Muscle layer of colon (tissue), 2 donors: ENCODE results near the gene NHSL1.
A peak's percentile ranks its signal among the peaks of the same experiment; 100 is the strongest.

ENCODE experiments used
- H3K27ac ChIP-seq: one replicate; pipeline ENCODE4 v1.7.0; 2013; ENCODE audit warnings: low read depth, mild to moderate bottlenecking, low read length, moderate library complexity
- H3K27me3 ChIP-seq, 2 donors: one replicate each; pipeline ENCODE4 v1.7.0; 2013; ENCODE audit warnings: low read length in 2 of 2, mild to moderate bottlenecking in 2 of 2; ENCODE audit not compliant: insufficient read depth in 2 of 2, control insufficient read depth in 1 of 2
- H3K36me3 ChIP-seq: one replicate; pipeline ENCODE4 v1.7.0; 2013; ENCODE audit warnings: mild to moderate bottlenecking, low read length; ENCODE audit not compliant: insufficient read depth
- H3K4me1 ChIP-seq: one replicate; pipeline ENCODE4 v1.7.0; 2013; ENCODE audit warnings: mild to moderate bottlenecking, low read length; ENCODE audit not compliant: insufficient read depth
- H3K4me3 ChIP-seq, 2 donors: one replicate each; pipeline ENCODE4 v1.7.0; 2013; ENCODE audit warnings: low read length in 2 of 2, low read depth in 1 of 2, mild to moderate bottlenecking in 1 of 2, moderate library complexity in 1 of 2
- H3K9ac ChIP-seq: one replicate; pipeline ENCODE4 v1.7.0; 2013; ENCODE audit warnings: low read length
- H3K9me3 ChIP-seq: one replicate; pipeline ENCODE4 v1.7.0; 2013; ENCODE audit warnings: mild to moderate bottlenecking, low read length
- donor health status: abdominal sarcoma.
- donor health status: Adenocarcinoma of cecum.

The NHSL1 gene

GRCh38 chr6:138503881-138504680 is 4.8 kb upstream of the NHSL1 start:
- Histone ChIP-seq H3K27ac (no peak overlapping the region), H3K4me3 (no peak overlapping the region), H3K36me3 (no peaks in the 10 kb centered on the region), H3K9ac (no peak overlapping the region), H3K4me1 (no peaks in the 10 kb centered on the region), H3K27me3 (no peaks in the 10 kb centered on the region), H3K9me3 (no peaks in the 10 kb centered on the region)

- no peaks in the 10 kb centered on the region for H3K36me3 ChIP-seq
- no peak overlapping the region for H3K4me3 ChIP-seq
- H3K4me1 ChIP-seq: peaks cover 10% of the 10 kb centered on the region
- no peak overlapping the region for H3K9ac ChIP-seq
- no peak overlapping the region for H3K27ac ChIP-seq
- no peaks in the 10 kb centered on the region for H3K27me3 ChIP-seq
- H3K9me3 ChIP-seq: no peaks in the 10 kb centered on the region
These were observed 3.3 kb upstream of the NHSL1 start for GRCh38 chr6:138502546-138502945.

- no peak overlapping the region for H3K27ac ChIP-seq
- H3K4me3 ChIP-seq: no peak overlapping the region
- peaks cover 15% of the 10 kb centered on the region for H3K4me1 ChIP-seq
- no peaks in the 10 kb centered on the region for H3K36me3 ChIP-seq
- H3K9me3 ChIP-seq: no peaks in the 10 kb centered on the region
- no peak overlapping the region for H3K9ac ChIP-seq
- H3K27me3 ChIP-seq: no peaks in the 10 kb centered on the region
These were observed 1.7 kb upstream of the NHSL1 start for GRCh38 chr6:138500867-138501446.

- no peak overlapping the region for H3K27ac ChIP-seq
These were observed 861 bp upstream of the NHSL1 start for GRCh38 chr6:138500045-138500665.

GRCh38 chr6:138498629-138499302 is 528 bp downstream of the NHSL1 start:
- Histone ChIP-seq H3K9ac (no peak overlapping the region), H3K27ac (no peak overlapping the region), H3K4me3 (no peak overlapping the region), H3K36me3 (no peaks in the 10 kb centered on the region), H3K27me3 (no peaks in the 10 kb centered on the region), H3K9me3 (no peaks in the 10 kb centered on the region), H3K4me1 (peaks cover 23% of the 10 kb centered on the region)

More at GRCh38 chr6:138500045-138500665, 861 bp upstream of the NHSL1 start:
- Histone ChIP-seq H3K9me3 (no peaks in the 10 kb centered on the region), H3K9ac (no peak overlapping the region), H3K4me1 (peaks cover 15% of the 10 kb centered on the region), H3K27me3 (no peaks in the 10 kb centered on the region), H3K36me3 (no peaks in the 10 kb centered on the region), H3K4me3 (no peak overlapping the region)

GRCh38 chr6:138497286-138497685 is 2.0 kb downstream of the NHSL1 start:
- H3K4me1 ChIP-seq: peaks cover 38% of the 10 kb centered on the region
- no peak overlapping the region for H3K4me3 ChIP-seq
- no peaks in the 10 kb centered on the region for H3K36me3 ChIP-seq
- H3K9ac ChIP-seq: no peak overlapping the region
- no peaks in the 10 kb centered on the region for H3K27me3 ChIP-seq
- no peak overlapping the region for H3K27ac ChIP-seq
- H3K9me3 ChIP-seq: no peaks in the 10 kb centered on the region

GRCh38 chr6:138494312-138494711 is 5.0 kb downstream of the NHSL1 start:
- H3K27ac ChIP-seq: no peak overlapping the region
- H3K4me1 ChIP-seq: peaks cover 50% of the 10 kb centered on the region
- H3K27me3 ChIP-seq: no peaks in the 10 kb centered on the region
- no peaks in the 10 kb centered on the region for H3K36me3 ChIP-seq
- no peak overlapping the region for H3K4me3 ChIP-seq
- H3K9me3 ChIP-seq: no peaks in the 10 kb centered on the region
- H3K9ac ChIP-seq: no peak overlapping the region

- no peak overlapping the region for H3K4me3 ChIP-seq
- no peaks in the 10 kb centered on the region for H3K9me3 ChIP-seq
- H3K27me3 ChIP-seq: no peaks in the 10 kb centered on the region
- H3K9ac ChIP-seq: no peak overlapping the region
- H3K36me3 ChIP-seq: no peaks in the 10 kb centered on the region
- peak overlapping the region; percentile 41 for H3K27ac ChIP-seq
- H3K4me1 ChIP-seq: peaks cover 49% of the 10 kb centered on the region
These were observed 5.9 kb downstream of the NHSL1 start for GRCh38 chr6:138493413-138493812.

- Histone ChIP-seq H3K27me3 (no peaks in the 10 kb centered on the region), H3K9ac (no peak overlapping the region), H3K4me3 (no peak overlapping the region), H3K36me3 (no peaks in the 10 kb centered on the region), H3K9me3 (no peaks in the 10 kb centered on the region), H3K4me1 (peaks cover 44% of the 10 kb centered on the region), H3K27ac (peak overlapping the region; percentile 41)
These were observed 6.4 kb downstream of the NHSL1 start for GRCh38 chr6:138492871-138493270.

GRCh38 chr6:138492113-138492512 is 7.2 kb downstream of the NHSL1 start:
- Histone ChIP-seq H3K9ac (no peak overlapping the region), H3K27me3 (no peaks in the 10 kb centered on the region), H3K9me3 (no peaks in the 10 kb centered on the region), H3K4me1 (peaks cover 36% of the 10 kb centered on the region), H3K27ac (peak overlapping the region; percentile 57), H3K36me3 (no peaks in the 10 kb centered on the region), H3K4me3 (no peak overlapping the region)

- Histone ChIP-seq H3K9me3 (no peaks in the 10 kb centered on the region), H3K9ac (no peak overlapping the region), H3K36me3 (no peaks in the 10 kb centered on the region), H3K4me1 (peaks cover 36% of the 10 kb centered on the region), H3K27me3 (no peaks in the 10 kb centered on the region), H3K27ac (no peak overlapping the region), H3K4me3 (no peak overlapping the region)
These were observed 8.3 kb downstream of the NHSL1 start for GRCh38 chr6:138491017-138491416.
